GM21529 (cell line): ENCODE results near the gene RPSA.
"Not testable (repeated sequence)": the region's sequence is repeated elsewhere in the genome, so short reads cannot be mapped to it uniquely, and the experiment has no call there.

Experiments used
- ATAC-seq: cut with Tn5 transposase; IDR thresholded peaks from one replicate; pipeline ENCODE4 v1.9.1; 2021; ENCODE audit not compliant: unreplicated experiment

RPSA gene

DNA sequence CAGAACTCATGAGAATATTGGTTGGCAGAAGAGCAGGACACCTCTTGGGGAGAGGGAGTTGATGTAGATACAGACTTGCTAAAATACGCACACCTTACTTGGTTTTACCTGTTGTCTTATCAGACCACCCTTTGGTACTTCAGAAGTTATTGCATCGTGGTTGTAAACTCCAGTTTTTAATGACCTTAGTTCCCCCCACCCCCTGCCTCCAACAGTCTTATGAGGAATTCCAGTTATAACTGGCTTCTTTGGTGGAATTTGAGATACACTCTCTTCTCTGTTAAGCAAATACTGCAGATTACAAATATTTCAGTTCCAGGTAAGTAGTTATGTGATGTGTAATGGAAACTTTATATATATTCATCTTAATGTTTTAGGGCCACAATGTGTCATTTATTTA is 18.4 kb upstream of the RPSA start:
- no peak for ATAC-seq

DNA sequence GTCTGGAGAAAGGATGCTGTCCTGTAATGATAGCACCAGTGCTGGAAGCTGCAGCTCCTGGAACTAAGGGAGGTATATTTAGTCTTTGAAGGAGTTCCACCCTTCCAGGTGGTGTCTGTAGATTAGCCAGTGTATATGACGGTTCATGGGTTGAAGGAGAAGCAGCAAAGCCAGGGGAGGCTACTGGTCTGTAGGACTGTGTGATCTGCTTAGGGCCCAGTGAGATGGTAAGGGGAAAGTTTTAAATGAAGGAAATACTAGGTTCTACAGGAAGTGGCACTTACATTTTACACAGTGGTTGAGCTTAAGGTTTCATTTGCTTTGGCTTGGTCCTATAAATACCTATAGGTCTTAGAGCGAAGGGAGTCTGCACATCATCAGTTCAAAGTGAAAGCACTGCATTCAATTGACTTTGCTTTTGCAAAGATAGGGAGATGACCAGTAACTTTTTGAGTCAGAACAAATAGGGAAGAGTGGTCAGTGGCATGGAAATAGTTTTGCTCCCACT is 17.7 kb upstream of the RPSA start:
- peak; percentile 73 for ATAC-seq

DNA sequence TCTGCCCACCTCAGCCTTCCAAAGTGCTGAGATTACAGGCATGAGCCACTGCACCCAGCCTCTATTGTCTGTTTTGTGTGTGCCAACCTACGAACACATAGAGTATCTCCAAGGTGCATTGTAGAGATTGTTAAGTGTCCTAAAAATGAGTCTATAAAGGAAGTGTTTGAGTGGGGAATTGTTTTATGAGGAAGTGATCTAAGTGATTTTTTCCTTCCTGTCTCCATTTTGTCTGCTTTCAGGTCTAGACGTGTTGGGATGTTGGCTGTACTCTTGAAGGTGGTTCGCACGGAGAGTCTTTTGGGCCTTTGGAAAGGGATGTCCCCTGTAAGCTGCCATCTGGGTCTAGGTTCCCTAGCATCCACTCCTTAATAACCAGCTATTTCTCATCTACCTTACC is 16.3 kb upstream of the RPSA start:
- no peak for ATAC-seq

DNA sequence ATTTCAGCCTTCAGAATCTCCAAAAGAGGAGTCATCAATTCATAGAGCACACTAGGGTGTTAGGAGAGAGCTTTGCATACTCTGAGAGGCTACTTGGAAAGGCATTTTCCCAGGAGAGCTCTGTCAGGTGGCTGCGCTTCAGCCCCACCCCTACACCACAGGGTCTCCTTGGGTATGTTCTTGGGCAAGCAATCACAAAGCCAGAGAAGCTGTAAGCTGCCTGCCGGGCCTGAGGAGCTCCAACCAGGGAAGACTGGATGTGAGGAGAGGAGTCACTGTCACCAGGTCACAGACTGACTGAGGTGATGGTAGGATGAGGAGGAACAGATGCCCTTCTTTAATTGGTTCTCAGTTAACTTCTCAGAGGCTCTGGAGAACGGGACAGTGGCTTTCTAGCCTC is 9.8 kb upstream of the RPSA start:
- ATAC-seq: no peak

DNA sequence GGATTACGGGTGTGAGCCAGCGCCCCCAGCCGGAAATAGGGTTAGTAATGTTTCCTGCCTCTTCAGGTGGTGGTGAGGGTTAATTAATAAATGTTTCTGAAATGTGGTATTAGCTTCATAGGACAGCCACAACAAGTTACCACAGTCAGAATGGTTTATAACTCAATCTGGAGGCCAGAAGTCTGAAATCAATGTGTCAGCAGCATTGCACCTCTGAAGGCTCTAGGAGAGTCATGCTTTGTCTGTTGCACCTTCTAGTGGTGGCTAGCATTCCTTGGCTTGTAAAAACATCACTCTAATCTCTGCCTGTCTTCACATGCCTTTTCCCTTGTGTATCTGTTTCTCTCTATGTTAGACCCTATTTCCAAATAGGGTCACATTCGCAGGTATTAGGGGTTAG is 7.8 kb upstream of the RPSA start:
- ATAC-seq: no peak

DNA sequence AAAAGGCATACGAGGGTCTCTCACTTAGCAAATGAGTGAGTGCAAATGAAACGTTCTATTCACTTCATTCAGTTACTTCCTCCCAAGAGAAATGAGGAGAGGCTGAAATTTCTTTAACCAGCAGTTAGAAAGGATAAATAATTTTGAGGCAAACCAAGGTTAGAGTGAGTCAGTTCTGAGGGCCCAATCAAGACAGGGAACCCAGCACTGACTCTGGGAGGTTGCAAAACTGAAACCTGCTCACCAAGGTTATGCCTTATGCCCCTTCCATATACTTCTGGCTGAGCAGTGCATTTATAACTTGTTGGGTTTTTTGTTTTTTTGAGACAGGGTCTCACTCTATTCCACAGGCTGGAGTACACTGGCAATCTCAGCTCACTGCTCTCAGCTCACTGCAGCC is 4.5 kb upstream of the RPSA start:
- no peak for ATAC-seq

DNA sequence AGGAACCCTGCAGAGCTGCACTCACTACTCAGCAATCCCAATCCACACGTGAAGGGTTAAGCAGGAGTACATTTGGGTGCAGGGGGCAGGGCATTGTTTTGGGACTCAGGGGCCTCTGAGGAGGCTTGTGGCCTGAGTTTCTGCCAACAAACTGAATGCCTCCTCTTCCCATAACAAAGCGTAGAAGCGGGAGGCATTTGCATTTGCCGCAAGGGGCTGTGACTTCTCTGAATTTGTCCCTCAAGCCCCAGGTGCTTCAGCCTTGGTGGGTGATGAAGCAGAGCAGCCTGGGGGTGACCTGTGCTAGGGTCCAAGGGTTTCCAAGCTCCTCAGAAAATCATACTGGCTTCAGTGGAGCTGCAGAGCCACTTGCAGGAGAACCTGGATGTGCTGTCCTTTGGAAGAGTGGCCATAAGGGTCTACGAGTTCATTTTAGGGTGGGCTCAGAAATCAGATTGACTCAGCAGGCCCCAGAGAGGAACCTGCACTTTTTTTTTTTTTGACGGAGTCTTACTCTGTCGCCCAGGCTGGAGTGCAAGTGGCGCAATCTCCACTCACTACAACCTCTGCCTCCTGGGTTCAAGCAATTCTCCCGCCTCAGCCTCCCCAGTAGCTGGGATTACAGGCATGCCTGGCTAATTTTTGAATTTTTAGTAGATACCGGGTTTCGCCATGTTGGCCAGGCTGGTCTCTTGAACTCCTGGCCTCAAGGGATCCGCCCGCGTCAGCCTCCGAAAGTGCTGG is 1.4 kb upstream of the RPSA start:
- ATAC-seq: no peak

GRCh38 chr3:39405687-39406367 is 693 bp upstream of the RPSA start:
- no peak for ATAC-seq

GRCh38 chr3:39407259-39407629 is 724 bp downstream of the RPSA start:
- no peak for ATAC-seq

DNA sequence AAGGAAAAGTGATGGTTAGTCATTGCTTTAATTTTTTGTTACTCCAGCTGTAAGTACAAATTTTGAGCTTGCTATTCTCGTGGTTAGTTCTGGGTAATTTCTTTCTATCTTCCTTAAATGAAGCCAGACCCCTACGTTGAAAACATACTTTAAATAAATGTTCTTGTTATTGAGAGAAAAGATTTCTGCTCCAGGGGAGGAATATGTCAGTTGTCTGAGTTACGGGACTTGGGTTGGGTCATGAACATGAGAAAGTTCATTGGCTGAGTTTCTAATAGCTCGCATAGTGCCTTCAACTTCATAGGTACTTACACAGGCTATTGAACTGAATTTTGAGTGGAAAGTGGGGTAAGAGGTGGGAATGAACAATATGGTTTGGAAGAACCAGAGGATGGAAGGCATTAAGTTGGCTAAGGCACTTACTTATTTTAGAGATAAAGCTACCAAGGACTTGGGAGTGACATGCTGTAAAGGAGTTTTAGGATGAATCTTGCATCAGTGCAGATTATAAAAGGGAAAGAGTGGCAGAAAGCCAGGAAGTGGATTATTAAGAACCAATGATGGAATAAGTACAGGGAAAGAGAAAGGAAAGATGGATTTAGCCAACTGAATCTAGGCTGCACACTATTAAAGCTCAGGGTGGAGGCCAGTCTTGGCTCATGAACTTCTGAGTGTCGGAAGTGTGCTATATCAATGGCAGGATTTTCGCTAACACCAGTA is 1.4 kb downstream of the RPSA start:
- no peak for ATAC-seq

GRCh38 chr3:39408493-39409372 is 2.2 kb downstream of the RPSA start:
- ATAC-seq: no peak

GRCh38 chr3:39409514-39410136 is 3.1 kb downstream of the RPSA start:
- no peak for ATAC-seq

GRCh38 chr3:39410893-39411292 is 4.4 kb downstream of the RPSA start:
- ATAC-seq: no peak

- ATAC-seq: no peak
These were observed 6.2 kb downstream of the RPSA start for GRCh38 chr3:39412668-39413260.

GRCh38 chr3:39413691-39414420 is 7.3 kb downstream of the RPSA start:
- no peak for ATAC-seq

DNA sequence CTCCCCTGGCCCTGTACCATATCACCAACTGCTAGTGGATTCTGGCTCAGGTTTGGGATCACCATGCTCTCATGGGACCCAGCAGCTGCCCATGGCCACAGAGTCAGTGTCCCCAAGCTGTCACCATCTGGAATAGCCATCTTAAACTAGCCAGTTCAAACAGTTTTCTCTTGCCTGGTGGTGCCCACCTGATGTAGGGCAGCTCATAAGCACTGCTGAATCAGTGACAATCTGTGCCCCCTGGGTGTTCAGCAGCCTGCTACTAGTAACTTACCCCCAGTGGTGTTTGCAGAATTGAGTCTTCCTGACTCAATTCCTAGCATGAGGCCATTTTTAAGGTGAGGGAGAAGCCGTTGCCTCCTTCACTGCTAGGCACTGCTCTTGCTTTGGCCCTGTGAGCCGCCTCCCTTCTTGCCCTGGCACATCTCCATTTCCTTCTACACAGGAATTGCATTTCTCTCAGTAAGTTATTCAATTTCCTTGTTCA is 7.9 kb downstream of the RPSA start:
- no peak for ATAC-seq

DNA sequence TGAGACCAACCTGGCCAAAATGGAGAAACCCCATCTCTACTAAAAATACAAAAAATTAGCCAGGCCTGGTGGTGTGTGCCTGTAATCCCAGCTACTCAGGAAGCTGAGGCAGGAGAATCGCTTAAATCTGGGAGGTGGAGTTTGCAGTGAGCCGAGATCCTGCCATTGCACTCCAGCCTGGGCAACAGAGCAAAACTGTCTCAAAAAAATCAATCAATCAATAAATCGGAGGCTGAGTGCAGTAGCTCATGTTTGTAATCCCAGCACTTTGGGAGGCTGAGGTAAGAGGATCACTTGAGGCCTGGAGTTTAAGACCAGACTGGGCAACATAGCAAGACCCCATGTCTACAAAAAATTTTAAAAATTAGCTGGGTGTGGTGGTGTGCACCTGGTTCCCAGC is 8.8 kb downstream of the RPSA start:
- not testable (repeated sequence) for ATAC-seq

- ATAC-seq: no peak
These were observed 9.5 kb downstream of the RPSA start for GRCh38 chr3:39415983-39416382.

DNA sequence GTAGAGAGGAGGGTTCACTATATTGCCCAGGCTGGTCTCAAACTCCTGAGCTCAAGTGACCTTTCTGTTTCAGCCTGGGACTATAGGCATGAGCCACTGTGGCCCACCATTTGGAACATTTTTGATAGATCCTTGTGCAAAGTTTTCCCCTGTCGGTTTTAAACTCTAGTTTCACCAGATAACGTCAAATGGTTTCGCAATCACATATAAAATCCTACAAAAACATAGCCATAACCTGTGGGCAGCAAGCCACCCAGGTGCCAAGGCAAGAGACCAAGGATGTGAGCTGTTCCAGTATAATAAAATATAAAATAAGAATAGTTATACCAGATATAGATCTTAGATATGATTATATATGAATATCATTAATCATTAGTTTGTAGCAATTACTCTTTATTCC is 10.5 kb downstream of the RPSA start:
- not testable (repeated sequence) for ATAC-seq
